Renal cortex interstitium (tissue), 11 donors: ENCODE results near the gene GPR25. TPM values are rescaled to one million over a fixed set of nuclear protein-coding genes. Genes with fewer than 3 reads are reported as not detected.

Experiments
- DNase-seq, 11 donors: peaks; one replicate each; pipeline ENCODE4 v3.0.0-alpha.2; 2013; ENCODE audit warnings: low read depth in 9 of 11, low spot score in 4 of 11; ENCODE audit errors: extremely low read depth in 1 of 11
- polyA plus RNA-seq, 3 donors: library from polyadenylated mRNA; unstranded; fragments of 120-200 nt; gene quantifications; one replicate each; pipeline ENCODE4 v1.2.1, GENCODE V29; 2013; ENCODE audit not compliant: insufficient read length in 3 of 3

GPR25 gene
- polyA plus RNA-seq, 3 donors = 0.09 TPM; not detected in 2

DNA sequence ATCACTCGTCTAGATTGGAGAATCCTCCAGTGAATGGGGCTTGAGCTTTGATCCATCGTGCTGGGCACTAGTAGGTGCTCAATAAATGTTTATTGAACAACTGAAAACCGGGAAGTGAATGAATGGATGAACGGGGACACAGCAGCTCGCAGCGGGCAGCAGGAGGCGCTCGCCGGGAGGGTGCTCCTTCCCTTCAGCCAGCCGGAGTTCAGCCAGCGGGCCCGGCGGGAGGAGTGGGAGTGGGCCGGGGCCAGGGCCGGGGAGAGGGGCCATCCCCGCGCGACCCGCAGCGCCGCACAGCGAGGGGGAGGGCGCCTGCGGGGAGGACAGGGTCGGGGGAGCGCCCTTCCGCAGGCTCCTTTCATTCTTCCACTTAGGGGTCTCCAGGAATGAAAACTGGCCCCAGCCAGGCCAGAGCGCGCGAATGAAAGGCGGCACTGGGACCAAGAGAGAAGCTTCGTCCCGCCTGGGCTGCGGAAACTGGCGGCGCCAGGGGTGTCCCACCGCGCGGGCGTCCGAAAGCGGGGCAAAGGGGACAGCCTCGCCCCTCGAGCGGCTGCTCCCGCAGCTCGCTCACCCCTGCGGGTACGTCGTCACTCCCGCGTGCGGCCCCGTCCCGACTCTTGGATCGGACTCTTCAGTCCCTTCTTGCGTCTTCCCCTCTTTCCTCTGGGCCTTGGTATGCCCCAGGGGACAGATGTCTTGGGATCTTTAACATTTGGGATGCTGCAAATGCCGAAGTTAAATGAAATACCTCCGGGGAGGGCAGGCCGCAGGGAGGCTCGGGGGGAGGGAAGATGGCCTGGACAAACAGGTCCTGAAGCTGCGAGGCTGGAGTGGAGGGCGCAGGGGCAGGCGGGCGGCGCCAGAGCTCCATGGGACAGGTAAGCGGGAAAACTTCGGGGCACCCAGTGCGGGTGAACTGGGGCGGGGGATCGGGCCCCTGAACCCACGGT, 18.3 kb downstream of the GPR25 start:
- peak in 3 of 11 donors; percentile 52 to 71 (median 55) for DNase-seq

DNA sequence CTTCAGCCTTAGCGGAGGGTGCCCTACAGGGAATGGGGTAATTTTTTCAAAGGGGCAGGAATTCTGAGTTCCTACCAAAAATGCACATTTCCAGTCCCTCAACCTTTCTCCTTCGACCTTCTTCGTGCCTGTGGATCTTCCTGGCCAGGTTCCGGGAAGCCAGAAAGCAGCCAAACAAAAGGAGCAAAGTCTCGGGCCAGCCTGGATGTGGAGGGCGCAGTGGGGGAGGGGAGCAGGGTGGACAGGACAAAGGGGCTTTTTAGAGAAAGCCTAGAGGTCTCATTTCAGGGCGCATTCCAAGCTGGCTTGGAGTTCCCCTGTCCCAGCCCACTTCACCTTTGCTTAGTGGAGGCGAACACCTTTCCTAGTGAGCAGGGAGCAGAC, 19.0 kb downstream of the GPR25 start:
- no peak for DNase-seq

GRCh38 chr1:200892546-200892945, 19.8 kb downstream of the GPR25 start:
- no peak for DNase-seq

GRCh38 chr1:200892958-200893357, 20.2 kb downstream of the GPR25 start:
- no peak for DNase-seq

GRCh38 chr1:200893411-200893901, 20.7 kb downstream of the GPR25 start:
- DNase-seq = no peak

GRCh38 chr1:200894712-200895442, 22.1 kb downstream of the GPR25 start, which contains the start of gene INAVA:
Gene INAVA (plus strand): TSS chr1:200894900. CDS start chr1:200898401, 3,501 bp downstream.
- no peak for DNase-seq

DNA sequence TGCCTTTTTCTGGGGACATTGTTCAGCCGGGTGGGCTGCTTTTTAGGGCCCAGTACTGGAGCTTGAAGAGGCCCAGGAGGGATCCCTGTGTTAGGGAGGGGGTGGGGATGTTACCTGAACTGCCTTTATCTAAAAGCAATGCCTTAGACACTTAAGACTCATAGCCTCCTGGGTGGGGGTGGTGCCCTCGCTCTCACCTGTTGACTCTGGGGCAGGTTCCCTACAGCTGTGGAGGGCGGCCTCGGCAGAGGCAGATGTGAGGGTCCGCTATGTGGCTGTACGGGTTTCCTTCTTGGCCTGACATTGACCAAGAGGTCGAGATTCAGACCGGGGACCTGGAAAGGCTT, 22.6 kb downstream of the GPR25 start:
- no peak for DNase-seq

GRCh38 chr1:200895801-200896530, 23.2 kb downstream of the GPR25 start:
- DNase-seq = no peak

GRCh38 chr1:200896531-200897196, 23.9 kb downstream of the GPR25 start:
- DNase-seq = no peak

DNA sequence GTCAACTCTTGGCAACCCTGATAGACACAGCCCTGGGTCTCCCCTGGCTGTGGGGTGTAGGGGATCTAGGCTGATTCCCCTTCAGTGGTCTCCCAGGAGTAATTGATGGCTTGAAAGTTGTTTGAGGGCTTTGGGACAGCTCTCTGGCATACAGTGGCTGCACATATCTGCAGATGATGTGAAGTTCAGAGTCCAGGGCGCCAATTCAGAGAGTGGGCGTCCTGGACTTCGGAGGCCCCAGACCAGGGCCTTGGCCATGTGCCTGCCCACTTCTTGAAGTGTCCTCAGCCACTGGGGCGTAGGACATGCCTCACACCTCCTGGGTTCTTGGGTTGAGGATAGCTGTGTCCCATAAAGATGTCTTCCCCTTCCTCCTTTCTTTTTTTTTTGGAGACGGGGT, 24.5 kb downstream of the GPR25 start:
- no peak for DNase-seq

GRCh38 chr1:200899015-200899386, 26.2 kb downstream of the GPR25 start:
- no peak for DNase-seq

DNA sequence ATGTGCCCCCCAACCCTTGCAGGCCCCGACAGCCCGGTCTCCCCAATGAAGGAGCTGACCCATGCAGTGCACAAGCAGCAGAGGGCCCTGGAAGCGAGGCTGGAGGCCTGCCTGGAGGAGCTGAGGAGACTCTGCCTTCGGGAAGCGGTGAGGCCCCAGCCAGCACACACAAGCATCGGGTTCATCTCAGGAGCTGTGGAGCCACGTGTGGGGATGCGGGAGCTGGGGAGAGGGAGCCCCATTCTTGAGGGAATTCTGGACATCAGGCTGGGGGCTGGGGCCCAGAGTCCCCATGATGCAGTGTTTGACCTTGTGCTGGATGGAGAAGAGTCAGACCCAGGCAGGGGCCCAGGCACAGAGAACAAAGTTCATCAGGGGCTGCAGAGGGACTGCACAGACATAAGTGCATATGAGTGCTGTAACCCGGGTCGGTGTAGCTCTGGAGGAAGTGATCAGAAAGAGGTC, 26.7 kb downstream of the GPR25 start:
- no peak for DNase-seq

GRCh38 chr1:200899954-200900867, 27.4 kb downstream of the GPR25 start:
- no peak for DNase-seq

DNA sequence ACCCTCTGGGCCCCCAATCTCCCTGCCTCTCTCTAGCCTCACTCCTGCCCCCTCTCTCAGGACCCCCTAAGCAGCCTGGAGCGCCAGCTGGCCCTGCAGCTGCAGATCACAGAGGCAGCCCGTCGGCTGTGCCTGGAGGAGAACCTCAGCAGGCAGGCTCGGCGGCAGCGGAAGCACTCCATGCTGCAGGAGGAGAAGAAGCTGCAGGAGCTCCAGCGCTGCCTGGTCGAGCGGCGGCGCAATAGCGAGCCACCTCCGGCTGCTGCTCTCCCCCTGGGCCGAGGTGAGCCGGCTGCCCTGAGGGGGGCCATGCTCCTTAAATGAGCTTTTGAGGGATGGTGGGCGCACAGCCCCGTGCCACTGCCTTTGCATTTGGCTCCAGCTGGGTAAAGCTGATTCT, 28.1 kb downstream of the GPR25 start:
- DNase-seq = no peak

GRCh38 chr1:200901350-200901749, 28.6 kb downstream of the GPR25 start:
- DNase-seq = no peak

- DNase-seq = no peak
Observed at GRCh38 chr1:200901796-200902444, 29.1 kb downstream of the GPR25 start.

DNA sequence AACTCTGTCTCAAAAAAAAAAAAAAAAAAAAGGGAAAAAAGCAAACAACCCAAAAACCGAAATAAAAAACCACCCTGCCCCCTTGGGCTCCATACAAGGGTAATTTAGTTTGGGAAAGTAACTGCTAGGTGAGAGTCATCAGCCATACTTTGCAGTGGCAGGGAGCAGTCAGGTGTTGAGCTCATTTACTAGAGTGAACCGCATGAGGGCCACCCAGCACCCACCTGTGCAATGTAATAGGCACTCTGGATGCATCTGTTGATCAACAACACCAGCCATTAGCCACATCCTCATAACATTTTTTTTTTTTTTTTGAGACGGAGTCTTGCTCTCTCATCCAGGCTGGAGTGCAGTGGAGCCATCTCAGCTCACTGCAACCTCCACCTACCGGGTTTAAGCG, 31.0 kb downstream of the GPR25 start:
- no peak for DNase-seq
